HG02840 (cell line): Measurements from ENCODE around the gene KSR1.
"Not testable (repeated sequence)": the region's sequence is repeated elsewhere in the genome, so short reads cannot be mapped to it uniquely, and the experiment has no call there.

Experiments used
- ATAC-seq: cut with Tn5 transposase; IDR thresholded peaks from one replicate; pipeline ENCODE4 v1.9.1; 2021; ENCODE audit warnings: mild to moderate bottlenecking, moderate library complexity, moderate number of reproducible peaks; ENCODE audit not compliant: unreplicated experiment, low FRiP score

Gene KSR1

GRCh38 chr17:27455914-27456680 is at the start of gene KSR1:
Gene KSR1 (plus strand): TSS chr17:27456448. CDS start chr17:27456644, 196 bp downstream.
- ATAC-seq = peak; percentile 85

- no peak for ATAC-seq
Observed at GRCh38 chr17:27407916-27408864, 48.1 kb upstream of the KSR1 start.

GRCh38 chr17:27408891-27409290 is 47.4 kb upstream of the KSR1 start:
- no peak for ATAC-seq

- not testable (repeated sequence) for ATAC-seq
Observed at GRCh38 chr17:27412158-27412557, 44.1 kb upstream of the KSR1 start.

- ATAC-seq = no peak
Observed at GRCh38 chr17:27413315-27413714, 42.9 kb upstream of the KSR1 start.

GRCh38 chr17:27413792-27414191 is 42.5 kb upstream of the KSR1 start:
- ATAC-seq = no peak

GRCh38 chr17:27414271-27414670 is 42.0 kb upstream of the KSR1 start:
- ATAC-seq = no peak

- ATAC-seq = no peak
Observed at GRCh38 chr17:27414694-27415093, 41.6 kb upstream of the KSR1 start.

GRCh38 chr17:27415120-27415795 is 41.0 kb upstream of the KSR1 start:
- no peak for ATAC-seq

- no peak for ATAC-seq
Observed at GRCh38 chr17:27417596-27418365, 38.5 kb upstream of the KSR1 start.

- ATAC-seq = no peak
Observed at GRCh38 chr17:27418366-27418615, 38.0 kb upstream of the KSR1 start.

GRCh38 chr17:27419156-27419555 is 37.1 kb upstream of the KSR1 start:
- no peak for ATAC-seq

GRCh38 chr17:27420211-27420950 is 35.9 kb upstream of the KSR1 start:
- no peak for ATAC-seq

- no peak for ATAC-seq
Observed at GRCh38 chr17:27421111-27421510, 35.1 kb upstream of the KSR1 start.

GRCh38 chr17:27421626-27422025 is 34.6 kb upstream of the KSR1 start:
- not testable (repeated sequence) for ATAC-seq

- no peak for ATAC-seq
Observed at GRCh38 chr17:27422601-27423000, 33.6 kb upstream of the KSR1 start.

GRCh38 chr17:27423651-27424050 is 32.6 kb upstream of the KSR1 start:
- ATAC-seq = no peak

GRCh38 chr17:27424516-27424915 is 31.7 kb upstream of the KSR1 start:
- no peak for ATAC-seq

GRCh38 chr17:27424941-27425340 is 31.3 kb upstream of the KSR1 start:
- no peak for ATAC-seq

- not testable (repeated sequence) for ATAC-seq
Observed at GRCh38 chr17:27425571-27425970, 30.7 kb upstream of the KSR1 start.
